Measurements from ENCODE around the gene ACTN4.

- TF ChIP-seq, protein P1, sequence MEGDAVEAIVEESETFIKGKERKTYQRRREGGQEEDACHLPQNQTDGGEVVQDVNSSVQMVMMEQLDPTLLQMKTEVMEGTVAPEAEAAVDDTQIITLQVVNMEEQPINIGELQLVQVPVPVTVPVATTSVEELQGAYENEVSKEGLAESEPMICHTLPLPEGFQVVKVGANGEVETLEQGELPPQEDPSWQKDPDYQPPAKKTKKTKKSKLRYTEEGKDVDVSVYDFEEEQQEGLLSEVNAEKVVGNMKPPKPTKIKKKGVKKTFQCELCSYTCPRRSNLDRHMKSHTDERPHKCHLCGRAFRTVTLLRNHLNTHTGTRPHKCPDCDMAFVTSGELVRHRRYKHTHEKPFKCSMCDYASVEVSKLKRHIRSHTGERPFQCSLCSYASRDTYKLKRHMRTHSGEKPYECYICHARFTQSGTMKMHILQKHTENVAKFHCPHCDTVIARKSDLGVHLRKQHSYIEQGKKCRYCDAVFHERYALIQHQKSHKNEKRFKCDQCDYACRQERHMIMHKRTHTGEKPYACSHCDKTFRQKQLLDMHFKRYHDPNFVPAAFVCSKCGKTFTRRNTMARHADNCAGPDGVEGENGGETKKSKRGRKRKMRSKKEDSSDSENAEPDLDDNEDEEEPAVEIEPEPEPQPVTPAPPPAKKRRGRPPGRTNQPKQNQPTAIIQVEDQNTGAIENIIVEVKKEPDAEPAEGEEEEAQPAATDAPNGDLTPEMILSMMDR (IDR thresholded peaks at IDR 0.05; ENCODE audit: borderline replicate concordance, extremely low read depth, low read length, poor library complexity, severe bottlenecking) = no peak
- TF ChIP-seq EZH2 (IDR thresholded peaks at IDR 0.05; ENCODE audit: borderline replicate concordance, low read depth, low read length, severe bottlenecking) = no peak
Observed at GRCh38 chr19:38733241-38733492, 85.7 kb downstream of the ACTN4 start.

Data from DND-41 (cell line).